PC-3 (cell line): ENCODE measurements around the gene USP25.

ENCODE experiments used
- EZH2 ChIP-seq: fragments of 300-600 bp; sonication (generic); IDR thresholded peaks from one replicate; pipeline ENCODE4 v1.6.1; 2017; ENCODE audit warnings: antibody characterized with exemption, mild to moderate bottlenecking, low read length; ENCODE audit not compliant: unreplicated experiment
- EZH2phosphoT487 ChIP-seq: fragments of 300-600 bp; sonication (generic); IDR thresholded peaks from 2 replicates; pipeline ENCODE4 v1.6.1; 2018; ENCODE audit warnings: mild to moderate bottlenecking, antibody characterized with exemption, low read length, borderline replicate concordance
- TF ChIP-seq, protein P1 (sequence below): fragments of 300-600 bp; sonication (generic); conservative IDR thresholded peaks from 2 replicates; pipeline ENCODE4 v1.5.1; 2017; ENCODE audit warnings: antibody characterized with exemption, low read depth, mild to moderate bottlenecking, low read length

DNA sequence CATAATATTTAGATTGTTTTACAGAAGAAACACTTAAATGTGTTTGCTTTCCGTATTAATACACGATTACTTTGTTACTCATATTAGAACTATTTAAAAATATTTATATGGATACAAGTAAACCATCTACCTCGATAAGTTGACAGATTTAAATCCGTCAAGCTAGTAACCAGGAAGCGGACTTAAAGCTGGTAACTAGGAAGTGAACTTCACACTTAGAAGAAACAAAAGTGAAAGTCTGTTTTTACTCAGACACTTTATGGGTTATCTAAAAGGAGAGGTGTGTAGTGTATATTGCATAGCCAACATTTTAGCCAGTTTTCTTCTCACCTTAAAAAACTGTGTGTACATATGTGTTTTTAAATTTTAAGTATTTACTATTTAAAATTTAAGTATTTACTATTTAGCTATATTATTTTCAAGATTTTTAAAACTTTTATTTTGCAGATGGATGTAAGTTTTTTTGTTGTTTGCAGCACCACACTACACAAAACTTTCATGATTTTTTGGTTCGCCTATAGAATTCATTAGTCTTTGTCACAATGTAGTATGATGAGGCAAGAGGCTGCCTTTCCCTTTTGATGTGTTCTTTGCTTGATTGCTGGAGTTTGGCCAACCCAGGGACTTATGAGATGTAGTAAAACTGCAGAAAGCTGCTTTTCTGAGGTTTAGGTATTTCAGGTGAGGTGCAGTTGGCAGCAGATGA lies 2.7 kb downstream of the USP25 start:
- TF ChIP-seq, protein P1, sequence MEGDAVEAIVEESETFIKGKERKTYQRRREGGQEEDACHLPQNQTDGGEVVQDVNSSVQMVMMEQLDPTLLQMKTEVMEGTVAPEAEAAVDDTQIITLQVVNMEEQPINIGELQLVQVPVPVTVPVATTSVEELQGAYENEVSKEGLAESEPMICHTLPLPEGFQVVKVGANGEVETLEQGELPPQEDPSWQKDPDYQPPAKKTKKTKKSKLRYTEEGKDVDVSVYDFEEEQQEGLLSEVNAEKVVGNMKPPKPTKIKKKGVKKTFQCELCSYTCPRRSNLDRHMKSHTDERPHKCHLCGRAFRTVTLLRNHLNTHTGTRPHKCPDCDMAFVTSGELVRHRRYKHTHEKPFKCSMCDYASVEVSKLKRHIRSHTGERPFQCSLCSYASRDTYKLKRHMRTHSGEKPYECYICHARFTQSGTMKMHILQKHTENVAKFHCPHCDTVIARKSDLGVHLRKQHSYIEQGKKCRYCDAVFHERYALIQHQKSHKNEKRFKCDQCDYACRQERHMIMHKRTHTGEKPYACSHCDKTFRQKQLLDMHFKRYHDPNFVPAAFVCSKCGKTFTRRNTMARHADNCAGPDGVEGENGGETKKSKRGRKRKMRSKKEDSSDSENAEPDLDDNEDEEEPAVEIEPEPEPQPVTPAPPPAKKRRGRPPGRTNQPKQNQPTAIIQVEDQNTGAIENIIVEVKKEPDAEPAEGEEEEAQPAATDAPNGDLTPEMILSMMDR: no peak
- TF ChIP-seq EZH2phosphoT487: no peak
- TF ChIP-seq EZH2: no peak
